GM19395 (cell line): ENCODE data around the gene LSAMP.

ENCODE experiments used
- ATAC-seq: cut with Tn5 transposase; IDR thresholded peaks from one replicate; pipeline ENCODE4 v1.9.1; 2021; ENCODE audit warnings: mild to moderate bottlenecking, moderate library complexity; ENCODE audit not compliant: unreplicated experiment

Gene LSAMP

DNA sequence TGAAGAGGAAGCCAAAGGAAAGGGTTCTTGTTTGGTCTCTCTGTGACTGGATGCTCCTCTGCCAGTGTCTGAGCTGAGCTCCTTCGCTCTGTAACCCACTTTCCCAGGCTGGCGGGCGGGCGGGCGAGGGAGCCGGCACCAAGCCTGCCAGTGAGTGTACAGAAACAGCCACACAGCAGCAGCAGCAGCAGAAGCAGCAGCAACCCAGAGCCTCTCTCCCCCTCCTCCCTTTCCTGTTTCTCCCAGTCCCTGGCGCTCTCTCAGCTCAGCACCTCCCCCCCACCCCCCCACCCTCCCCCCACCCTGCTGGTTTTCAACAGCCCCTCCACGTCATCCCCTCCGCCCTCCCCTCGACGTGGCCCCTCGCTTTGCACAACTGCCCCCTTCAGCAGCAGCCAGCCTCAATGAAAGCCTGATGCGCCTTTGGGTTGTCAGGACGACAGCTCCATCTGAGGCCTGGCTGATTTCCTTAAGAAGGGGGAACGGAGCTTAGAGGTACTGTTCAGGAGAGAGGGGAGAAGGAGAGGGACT lies at the start of gene LSAMP:
Gene LSAMP, minus strand, starts transcription at position 177 of the 531 bp plus-strand sequence.
- no peak for ATAC-seq

GRCh38 chr3:116492379-116492778 lies 47.1 kb upstream of the LSAMP start:
- no peak for ATAC-seq

- no peak for ATAC-seq
These were observed 37.8 kb upstream of the LSAMP start for GRCh38 chr3:116483135-116483534.

DNA sequence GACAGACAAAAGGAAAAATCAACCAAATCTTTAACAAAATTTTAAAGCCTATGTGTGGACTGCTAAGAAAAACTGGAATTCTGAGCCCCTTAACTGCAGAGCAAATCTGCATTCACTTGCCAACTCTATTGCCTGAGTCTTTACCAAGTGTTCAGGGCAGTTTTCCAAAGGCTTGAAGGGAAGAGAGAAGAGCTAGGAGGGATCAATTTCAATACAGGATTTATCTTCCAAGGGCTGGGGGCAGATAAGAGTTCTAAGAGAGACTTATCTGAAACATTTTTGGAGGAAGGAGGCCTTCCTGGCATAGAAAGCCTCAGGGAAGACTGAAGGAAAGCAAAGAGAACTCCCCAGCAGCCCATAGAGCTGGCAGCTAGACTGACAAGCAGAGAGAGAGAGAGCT lies 31.4 kb upstream of the LSAMP start:
- no peak for ATAC-seq

DNA sequence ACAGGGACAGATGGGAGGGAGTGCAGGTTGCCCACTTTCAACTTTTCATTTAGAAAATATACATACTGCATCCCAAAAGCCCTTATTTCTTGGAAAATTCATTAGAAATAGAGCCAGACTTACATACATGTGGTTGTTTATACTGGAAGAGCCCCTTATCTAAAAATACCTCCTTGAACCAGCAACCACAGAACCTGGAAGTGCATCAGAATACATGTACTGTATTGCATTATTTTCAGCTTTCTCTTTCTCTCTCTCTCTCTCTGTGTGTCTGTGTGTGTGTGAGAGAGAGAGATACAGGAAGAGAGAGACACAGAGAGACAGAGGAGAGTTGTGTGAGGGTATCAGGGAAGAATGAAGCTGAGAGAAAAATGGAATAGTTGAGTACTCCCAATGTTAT lies 29.5 kb upstream of the LSAMP start:
- no peak for ATAC-seq

DNA sequence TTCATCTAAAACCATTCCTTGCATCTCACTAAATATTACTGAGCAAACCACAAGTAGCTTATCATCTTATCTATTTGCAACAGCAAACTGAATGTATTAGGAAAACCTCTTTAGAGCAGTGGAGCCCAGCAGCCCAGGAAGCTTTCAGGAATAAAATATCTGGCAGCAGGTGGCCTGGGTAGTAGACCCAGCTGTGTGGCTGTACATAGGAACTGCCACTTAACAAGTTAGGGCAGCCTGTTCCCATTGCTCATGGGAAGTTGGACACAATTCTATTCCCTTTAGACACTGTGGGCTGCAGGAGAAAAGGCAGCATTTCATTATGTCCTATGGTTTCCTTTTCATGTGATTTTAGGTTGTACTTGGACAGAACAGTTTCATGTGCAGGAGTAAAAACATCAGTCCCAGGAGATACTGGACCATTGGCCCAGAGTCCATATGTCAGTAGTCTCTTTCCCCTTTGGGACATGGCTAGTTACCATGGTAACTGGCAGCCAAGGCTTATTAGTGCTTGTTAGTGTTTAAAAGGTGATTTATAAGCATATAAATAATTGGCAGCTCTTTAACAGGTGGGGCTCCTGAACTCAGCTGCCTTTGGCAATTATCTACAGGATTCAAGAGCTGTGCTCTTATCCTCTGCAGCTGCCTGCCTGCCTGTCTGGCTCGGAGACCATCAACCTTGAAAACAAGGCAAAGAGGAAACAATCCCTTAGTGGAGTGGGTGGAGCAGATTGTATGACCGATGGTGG lies 28.9 kb upstream of the LSAMP start:
- ATAC-seq: no peak

GRCh38 chr3:116473602-116474001 lies 28.3 kb upstream of the LSAMP start:
- ATAC-seq: no peak

GRCh38 chr3:116470605-116471197 lies 25.4 kb upstream of the LSAMP start:
- ATAC-seq: no peak

GRCh38 chr3:116469546-116469945 lies 24.3 kb upstream of the LSAMP start:
- ATAC-seq: no peak

DNA sequence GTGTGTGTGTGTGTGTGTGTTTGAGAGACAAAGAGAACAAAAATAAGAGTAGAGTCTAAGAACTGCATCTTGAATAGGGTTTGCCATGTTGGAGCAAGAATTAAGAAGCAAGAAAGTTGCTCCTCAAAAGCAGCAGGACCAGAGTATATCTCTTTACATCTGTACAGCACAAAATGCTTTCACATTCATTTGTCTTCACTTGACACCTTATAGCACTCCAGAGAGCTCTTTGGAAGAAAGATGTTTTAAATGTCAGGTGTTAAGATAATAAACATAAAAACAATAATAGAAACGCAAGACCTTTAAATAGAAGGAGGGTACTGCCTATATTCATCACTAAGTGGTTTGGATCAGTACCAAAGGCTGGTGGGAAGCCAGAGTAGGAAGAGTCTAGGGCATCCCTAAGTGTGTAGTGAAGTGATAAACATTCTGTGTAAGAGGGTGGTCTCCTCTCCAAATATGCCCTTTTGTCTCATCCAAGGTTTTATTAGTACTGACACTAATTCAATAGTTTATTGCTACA lies 19.1 kb upstream of the LSAMP start:
- no peak for ATAC-seq

GRCh38 chr3:116453666-116454346 lies 8.5 kb upstream of the LSAMP start:
- no peak for ATAC-seq

DNA sequence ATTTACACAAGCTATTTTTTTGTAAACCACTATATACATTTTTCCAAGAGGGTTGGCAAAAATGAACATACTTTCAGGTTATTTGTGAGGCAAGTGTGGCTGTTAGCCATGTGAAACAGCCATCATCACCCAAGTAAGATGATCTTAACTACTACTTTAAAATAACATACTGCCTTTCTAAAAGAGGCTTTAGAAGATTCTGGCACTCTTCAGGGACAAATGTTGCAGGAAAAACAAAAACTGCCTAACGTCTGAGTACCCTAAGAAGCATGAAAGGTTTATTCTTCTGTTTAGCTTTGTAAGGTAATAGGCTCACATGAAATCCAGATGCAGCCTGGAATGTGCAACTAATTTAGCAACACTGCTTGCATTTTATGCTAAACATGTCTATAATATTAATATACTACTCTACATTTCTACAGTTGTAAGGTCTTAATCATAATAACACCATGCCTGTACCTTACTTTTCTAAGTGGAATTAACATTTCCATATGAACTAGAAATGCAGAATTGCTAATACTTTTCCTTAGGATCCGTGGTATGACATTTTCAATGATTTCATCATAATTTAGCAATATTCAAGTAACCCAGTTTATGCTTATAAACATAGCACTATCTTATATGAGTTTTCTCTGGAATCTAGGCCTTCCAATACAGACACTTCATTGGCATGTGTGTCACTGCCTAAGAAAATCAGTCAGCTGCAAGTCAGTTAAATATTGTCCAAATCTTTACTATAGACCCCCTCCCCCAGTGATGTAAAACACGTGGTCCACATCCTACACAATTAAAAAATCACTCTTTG lies 4.5 kb upstream of the LSAMP start:
- ATAC-seq: no peak

GRCh38 chr3:116445990-116446389 lies 703 bp upstream of the LSAMP start:
- ATAC-seq: no peak

- no peak for ATAC-seq
These were observed 422 bp downstream of the LSAMP start for GRCh38 chr3:116444819-116445310.

- ATAC-seq: no peak
These were observed 1.1 kb downstream of the LSAMP start for GRCh38 chr3:116444115-116444747.

DNA sequence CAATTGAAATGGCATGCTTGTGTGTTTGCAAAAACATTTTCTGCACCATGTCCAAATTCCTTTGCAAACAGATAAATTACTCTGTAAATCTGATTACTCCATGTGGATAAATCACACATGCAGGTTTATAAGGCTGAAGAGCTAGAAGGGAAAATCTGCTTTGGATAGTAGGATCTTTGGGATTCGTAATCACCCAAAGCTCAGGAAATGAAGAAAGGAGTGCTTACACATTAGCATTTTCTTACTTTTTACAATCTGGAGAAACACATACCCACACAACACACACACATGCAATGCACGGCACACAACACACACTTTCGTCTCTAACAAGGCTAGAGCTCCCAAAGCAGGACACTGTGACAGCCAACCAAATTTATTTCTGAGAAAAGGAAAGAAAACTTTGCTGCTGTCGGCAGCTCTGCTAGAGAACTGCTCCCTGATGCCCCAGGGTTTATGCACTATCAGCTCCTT lies 2.1 kb downstream of the LSAMP start:
- ATAC-seq: no peak

DNA sequence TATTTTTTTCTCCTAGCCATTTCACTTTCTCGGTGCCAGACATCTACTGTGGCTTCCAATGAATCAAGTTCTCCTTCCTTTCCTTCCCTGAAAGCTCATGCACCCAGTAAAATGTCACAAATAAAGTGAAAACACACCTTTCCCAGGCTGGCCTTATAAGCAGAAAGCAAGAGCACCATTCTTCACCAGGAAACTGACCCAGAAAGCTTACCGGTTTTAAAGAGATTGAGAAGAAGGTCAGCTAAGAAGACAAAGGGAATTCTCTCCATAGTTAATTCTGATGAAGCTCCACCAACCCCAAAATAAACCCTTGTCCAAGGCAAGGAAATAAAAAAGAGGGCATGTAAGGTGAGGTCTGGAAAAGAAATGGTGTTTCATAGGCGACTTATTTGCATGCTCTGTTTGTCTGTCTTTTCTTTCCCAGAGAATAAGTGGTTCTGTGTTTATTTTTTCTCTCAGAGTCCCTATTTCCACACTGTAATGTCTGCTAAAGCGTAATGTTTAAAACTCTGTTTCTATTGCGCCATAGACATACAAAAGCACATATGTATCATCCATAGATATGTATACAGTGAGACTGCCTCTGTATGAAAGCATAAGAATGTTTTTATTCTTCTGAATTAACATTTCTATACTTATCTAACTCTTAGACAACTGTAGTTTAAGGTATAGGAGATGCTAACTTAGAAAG lies 2.8 kb downstream of the LSAMP start:
- ATAC-seq: no peak

DNA sequence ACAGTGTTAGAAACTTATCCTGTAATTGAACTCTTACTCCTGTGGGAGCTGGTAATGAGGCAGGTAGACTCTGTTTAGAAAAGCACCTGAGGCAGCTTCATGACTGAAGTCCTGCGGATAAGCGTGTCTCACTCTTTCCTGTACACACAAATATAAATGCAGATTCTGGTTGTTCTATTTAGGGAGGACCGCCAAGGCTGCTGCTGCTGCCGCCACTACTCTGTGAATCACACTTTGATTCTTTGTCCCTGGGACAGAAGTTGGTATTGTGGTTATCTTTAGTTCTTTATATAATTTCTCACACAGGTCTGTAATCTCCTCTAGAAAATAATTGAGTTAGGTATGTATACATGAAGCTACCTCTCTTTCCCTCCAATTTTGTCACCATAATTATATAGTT lies 3.6 kb downstream of the LSAMP start:
- no peak for ATAC-seq

DNA sequence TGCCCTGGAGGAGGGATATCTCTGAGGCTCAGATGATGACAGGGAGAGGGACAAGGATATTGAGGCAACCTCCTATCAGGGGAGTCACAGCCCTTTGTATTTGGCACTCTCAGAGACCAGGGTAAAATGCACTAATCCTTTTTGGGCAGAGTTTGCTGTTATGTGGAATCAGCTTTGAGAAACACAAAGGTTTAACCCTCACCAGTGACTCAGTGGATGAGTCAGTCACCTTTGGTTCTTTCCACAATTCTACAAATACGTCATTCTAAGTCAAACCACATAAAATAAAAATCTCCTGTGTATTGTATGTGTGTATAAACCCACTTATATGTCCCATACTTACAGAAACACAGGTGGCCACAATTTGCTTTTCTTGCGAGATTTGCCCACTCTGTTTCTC lies 5.1 kb downstream of the LSAMP start:
- ATAC-seq: no peak
